HEK293 (cell line): ENCODE results near the gene OR4K2.

ENCODE experiments used
- CTCF ChIA-PET: fragments of 350-600 bp; formaldehyde crosslinking; extraction: SDS; loops from one replicate; lab custom pipeline; 2021; ENCODE audit warnings: antibody characterized with exemption; lab: Yijun Ruan, JAX
- POLR2A ChIA-PET: fragments of 300-600 bp; formaldehyde crosslinking; extraction: SDS; loops from one replicate; lab custom pipeline; 2020; ENCODE audit warnings: antibody characterized with exemption, inconsistent platforms; lab: Yijun Ruan, JAX
- H3K27ac ChIP-seq: fragments of 200-500 bp; sonication (Bioruptor generic); 2 replicates; pipeline ENCODE4 v1.5.1; 2014; ENCODE audit warnings: low read depth, low read length, control low read depth, inconsistent platforms; ENCODE audit errors: extremely low read depth
- H3K36me3 ChIP-seq, 2 experiments: fragments of 200-500 bp in 1 of 2; sonication (Bioruptor generic) in 1 of 2; 1 replicate in 1 of 2; 2 replicates in 1 of 2; pipeline ENCODE4 v1.5.1; 2014 to 2017; ENCODE audit warnings: inconsistent platforms in 2 of 2, low read length in 2 of 2; ENCODE audit not compliant: control insufficient read depth in 2 of 2, insufficient read depth in 1 of 2
- H3K4me1 ChIP-seq: fragments of 200-500 bp; sonication (Bioruptor generic); 2 replicates; pipeline ENCODE4 v1.5.1; 2014; ENCODE audit warnings: mild to moderate bottlenecking, low read length, inconsistent platforms; ENCODE audit not compliant: control insufficient read depth, insufficient read depth
- H3K4me3 ChIP-seq: 2 replicates; pipeline ENCODE4 v1.5.1; 2011; ENCODE audit warnings: low read depth, mild to moderate bottlenecking, control low read depth, low read length, moderate library complexity
- H3K9me3 ChIP-seq: fragments of 200-500 bp; sonication (Bioruptor generic); 2 replicates; pipeline ENCODE4 v1.5.1; 2014; ENCODE audit warnings: low read depth, low read length, inconsistent platforms; ENCODE audit not compliant: control insufficient read depth, insufficient read depth
- BCL11B ChIP-seq: fragments of 450-650 bp; formaldehyde crosslinking; IDR thresholded peaks from 2 replicates; pipeline ENCODE4 v1.5.1; 2016; ENCODE audit warnings: low read depth, missing biosample characterization, missing genetic modification characterization
- KLF17 ChIP-seq: fragments of 450-650 bp; formaldehyde crosslinking; IDR thresholded peaks from 2 replicates; pipeline ENCODE4 v1.5.1; 2016; ENCODE audit warnings: missing biosample characterization, missing genetic modification characterization
- ZNF114 ChIP-seq: fragments of 450-650 bp; formaldehyde crosslinking; IDR thresholded peaks from 2 replicates; pipeline ENCODE4 v1.5.0; 2017; ENCODE audit warnings: missing biosample characterization, missing genetic modification characterization
- ZNF423 ChIP-seq: fragments of 450-650 bp; formaldehyde crosslinking; IDR thresholded peaks from 2 replicates; pipeline ENCODE4 v1.5.1; 2016; ENCODE audit warnings: missing biosample characterization, missing genetic modification characterization
- ZNF433 ChIP-seq: fragments of 450-650 bp; formaldehyde crosslinking; IDR thresholded peaks from 2 replicates; pipeline ENCODE4 v1.5.1; 2016; ENCODE audit warnings: missing biosample characterization, missing genetic modification characterization, low read depth
- ZNF449 ChIP-seq: fragments of 450-650 bp; formaldehyde crosslinking; IDR thresholded peaks from 2 replicates; pipeline ENCODE4 v1.5.1; 2017; ENCODE audit warnings: missing biosample characterization, mild to moderate bottlenecking, missing genetic modification characterization, moderate library complexity
- ZNF558 ChIP-seq: fragments of 450-650 bp; formaldehyde crosslinking; IDR thresholded peaks from 2 replicates; pipeline ENCODE4 v1.5.1; 2016; ENCODE audit warnings: missing biosample characterization, missing genetic modification characterization
- ZNF626 ChIP-seq: fragments of 450-650 bp; sonication (Bioruptor Pico); formaldehyde crosslinking; IDR thresholded peaks from 2 replicates; pipeline ENCODE4 v1.5.1; 2018; ENCODE audit warnings: missing biosample characterization, missing genetic modification characterization, inconsistent platforms
- ZNF701 ChIP-seq: fragments of 450-650 bp; formaldehyde crosslinking; IDR thresholded peaks from 2 replicates; pipeline ENCODE4 v1.5.1; 2016; ENCODE audit warnings: missing biosample characterization, missing genetic modification characterization
- ZNF76 ChIP-seq: fragments of 450-650 bp; formaldehyde crosslinking; IDR thresholded peaks from 2 replicates; pipeline ENCODE4; 2016; ENCODE audit warnings: low read depth, missing biosample characterization, missing genetic modification characterization, borderline replicate concordance
- ZNF792 ChIP-seq: fragments of 450-650 bp; formaldehyde crosslinking; IDR thresholded peaks from 2 replicates; pipeline ENCODE4 v1.5.1; 2016; ENCODE audit warnings: missing biosample characterization, missing genetic modification characterization

The OR4K2 gene

GRCh38 chr14:19930617-19931016 lies 55.7 kb downstream of the OR4K2 start, which contains the start of gene OR4K1:
Gene OR4K1 (plus strand): TSS chr14:19930917. CDS start chr14:19935667, 4,750 bp downstream.
- Histone ChIP-seq H3K4me3 (no peak within 1 kb of the TSS), H3K36me3 (no peaks in the 10 kb centered on the region), H3K4me1 (no peaks in the 10 kb centered on the region), H3K9me3 (no peaks in the 10 kb centered on the region), H3K27ac (no peak within 1 kb of the TSS)
- CTCF ChIA-PET, result no interaction called here
- TF ChIP-seq ZNF423 (tag by site-specific recombination), result no peak
- no peak for TF ChIP-seq ZNF558 (tag by site-specific recombination)
- TF ChIP-seq ZNF76 (tag by site-specific recombination), result no peak
- TF ChIP-seq BCL11B (tag by site-specific recombination), result no peak
- no peak for TF ChIP-seq ZNF449 (tag by site-specific recombination)
- no peak for TF ChIP-seq ZNF792
- TF ChIP-seq ZNF626 (tag by site-specific recombination), result no peak
- no peak for TF ChIP-seq ZNF114 (tag by site-specific recombination)
- no peak for TF ChIP-seq ZNF701 (tag by site-specific recombination)
- no peak for TF ChIP-seq ZNF433
- TF ChIP-seq KLF17, result no peak
- POLR2A ChIA-PET, result no interaction called here
